KOPT-K1 (cell line): Measurements from ENCODE around the gene LFNG.
"Not testable (repeated sequence)": the region's sequence is repeated elsewhere in the genome, so short reads cannot be mapped to it uniquely, and the experiment has no call there.

Experiments
- H3K27ac ChIP-seq: fragments of 200-600 bp; sonication (generic); 2 replicates; pipeline ENCODE4 v1.5.1; 2016; ENCODE audit warnings: antibody characterized with exemption, mild to moderate bottlenecking, low read depth, low read length; ENCODE audit not compliant: poor library complexity, severe bottlenecking
- H3K36me3 ChIP-seq: fragments of 200-600 bp; sonication (generic); 2 replicates; pipeline ENCODE4 v1.5.1; 2017; ENCODE audit warnings: antibody characterized with exemption, mild to moderate bottlenecking, low read length, moderate library complexity; ENCODE audit not compliant: insufficient read depth
- H3K9me3 ChIP-seq: fragments of 200-600 bp; sonication (generic); 2 replicates; pipeline ENCODE4 v1.5.1; 2017; ENCODE audit warnings: antibody characterized with exemption, low read length, mild to moderate bottlenecking; ENCODE audit not compliant: insufficient read depth, poor library complexity, severe bottlenecking

Gene LFNG

DNA sequence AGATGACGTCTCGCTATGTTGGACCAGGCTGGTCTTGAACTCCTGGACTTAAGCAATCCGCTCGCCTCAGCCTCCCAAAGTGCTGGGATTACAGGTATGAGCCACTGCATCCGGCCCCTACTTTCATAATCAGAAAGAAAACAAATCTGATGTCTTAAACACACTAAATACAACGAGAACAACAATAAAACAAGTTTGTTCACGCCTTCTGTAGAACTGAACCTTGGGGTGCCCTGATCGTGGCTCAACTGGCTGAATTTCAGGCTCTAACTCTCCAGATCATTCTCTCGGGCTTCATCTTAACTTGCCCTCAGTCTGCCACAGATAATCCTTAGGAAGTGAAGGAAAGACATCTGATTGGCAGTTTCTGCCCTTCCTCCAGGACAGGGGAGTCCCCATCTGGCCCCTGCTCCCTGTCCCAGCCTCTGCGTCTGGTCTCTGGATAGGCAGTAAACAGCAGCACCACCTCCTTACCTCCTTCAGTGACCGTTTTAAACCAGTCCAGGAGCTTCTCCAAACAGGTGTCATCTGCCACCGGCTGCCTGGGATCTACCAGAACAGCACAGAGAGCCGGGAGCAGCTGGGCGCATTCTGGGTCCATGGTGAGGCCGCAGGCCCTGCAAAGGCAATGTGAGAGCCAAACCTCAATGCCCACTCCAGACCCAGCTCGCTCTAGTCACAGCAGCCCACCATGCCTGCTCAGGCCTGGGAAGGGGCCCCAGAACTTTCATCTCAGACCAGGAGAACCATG is 34.4 kb downstream of the LFNG start:
- peak overlapping the region; percentile 99 for H3K27ac ChIP-seq
- H3K36me3 ChIP-seq = peaks cover 42% of the 10 kb centered on the region
- H3K9me3 ChIP-seq = no peaks in the 10 kb centered on the region

DNA sequence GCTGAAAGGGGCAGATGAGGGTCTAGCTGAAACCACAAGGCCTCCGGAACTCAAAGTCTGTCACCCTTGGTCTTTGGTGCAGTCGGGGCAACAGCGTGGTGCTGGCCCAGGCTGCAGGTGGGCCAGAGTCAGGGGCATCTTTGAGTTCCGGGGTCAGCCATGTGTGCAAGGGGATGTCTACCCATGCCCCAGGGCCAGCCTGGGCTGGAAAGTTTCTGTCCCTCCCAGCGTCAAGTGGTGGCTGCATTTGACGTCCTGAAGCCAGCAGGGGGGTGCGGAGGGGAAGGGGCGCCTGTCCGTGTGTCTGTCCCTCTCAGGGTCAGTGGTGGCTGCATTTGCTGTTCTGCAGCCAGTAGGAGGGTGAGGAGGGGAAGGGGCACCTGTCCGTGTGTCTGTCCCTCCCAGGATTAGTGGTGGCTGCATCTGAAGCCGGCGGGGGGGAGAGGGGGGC is 35.1 kb downstream of the LFNG start:
- Histone ChIP-seq H3K9me3 (no peaks in the 10 kb centered on the region), H3K36me3 (peaks cover 36% of the 10 kb centered on the region), H3K27ac (peak overlapping the region; percentile 99)

DNA sequence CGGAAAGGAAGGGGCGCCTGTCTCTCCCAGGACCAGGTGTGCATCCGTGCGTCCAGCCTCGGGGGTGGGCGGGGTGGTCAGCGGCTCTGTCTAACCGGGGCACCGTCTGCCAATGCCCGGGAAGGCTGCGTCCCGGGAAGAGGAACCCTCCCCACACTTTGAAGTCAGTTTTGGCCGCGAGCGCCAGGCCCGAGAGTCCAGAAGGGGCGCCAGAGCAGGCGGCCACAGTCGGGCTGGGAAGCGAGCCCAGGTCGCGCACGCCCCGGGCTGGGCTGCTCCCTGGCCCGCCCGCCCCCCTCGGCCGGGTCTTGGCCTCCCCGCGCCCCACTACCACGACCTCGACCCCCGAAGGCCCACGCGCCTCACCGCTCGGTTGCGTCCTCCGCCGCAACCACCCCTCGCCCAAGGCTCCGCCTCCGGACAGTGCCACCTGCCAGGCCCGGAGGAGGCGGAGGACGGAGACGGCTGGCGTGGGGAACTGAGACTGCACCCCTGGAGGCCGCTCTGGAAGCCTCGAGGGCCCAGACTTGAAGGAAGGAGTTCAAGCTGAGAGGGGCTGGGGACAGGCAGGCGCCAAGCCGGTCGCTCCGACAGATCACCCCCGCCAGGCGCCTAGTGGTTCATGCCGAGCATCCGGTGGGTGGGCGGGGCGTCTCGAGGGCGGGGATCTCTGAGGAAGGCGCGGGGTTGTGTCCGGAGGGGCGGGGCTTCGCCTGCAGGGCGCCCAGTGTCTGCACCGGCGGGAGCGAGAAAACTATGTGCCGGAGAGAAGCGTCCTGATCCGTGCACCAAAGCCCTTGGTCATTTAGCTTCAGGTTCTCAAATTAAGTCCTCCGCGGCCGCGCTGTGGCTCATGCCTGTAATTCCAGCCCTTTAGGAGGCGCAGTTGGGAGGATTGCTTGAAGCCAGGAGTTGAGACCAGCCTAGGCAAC is 35.8 kb downstream of the LFNG start, which contains the start of gene BRAT1:
Gene BRAT1, minus strand, starts transcription at position 404 of the 932 bp plus-strand sequence. CDS start 1,093 bp downstream, outside the sequence.
- Histone ChIP-seq H3K27ac (peak within 1 kb of the TSS; percentile 99), H3K9me3 (no peaks in the 10 kb centered on the region), H3K36me3 (peaks cover 30% of the 10 kb centered on the region)

DNA sequence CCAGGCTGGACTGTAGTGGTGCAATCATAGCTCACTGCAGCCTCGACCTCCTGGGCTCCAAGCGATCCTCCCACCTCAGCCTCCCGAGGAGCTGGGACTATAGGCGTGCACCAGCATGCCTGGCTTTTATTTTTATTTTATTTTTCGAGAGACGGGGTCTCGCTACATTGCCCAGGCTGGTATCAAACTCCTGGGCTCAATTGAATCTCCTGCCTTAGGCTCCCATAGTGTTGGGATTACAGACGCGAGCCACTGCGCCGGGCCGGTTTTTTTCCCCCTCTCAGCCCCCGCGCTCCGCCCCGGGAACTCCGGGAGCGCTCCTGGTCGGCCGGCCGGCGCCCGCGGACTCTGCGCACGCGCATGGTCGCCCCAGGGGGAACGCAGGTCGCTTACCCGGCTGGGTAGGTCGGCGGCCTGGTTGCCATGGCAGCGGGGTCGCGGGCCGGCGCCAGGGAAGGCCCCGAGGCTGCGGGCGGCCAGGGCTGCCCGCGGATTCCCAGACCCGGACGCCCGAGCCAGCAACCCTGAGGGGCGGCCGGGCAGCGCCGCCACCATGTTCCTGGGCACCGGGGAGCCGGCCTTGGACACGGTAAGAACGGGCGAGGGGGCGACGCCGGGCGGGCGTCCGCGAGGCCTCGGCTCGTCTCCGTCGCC is 39.2 kb downstream of the LFNG start, which contains the start of gene IQCE:
Gene IQCE, plus strand, starts transcription at position 351 of the 654 bp plus-strand sequence. Its CDS starts 203 bp downstream, at position 554.
- Histone ChIP-seq H3K27ac (peak within 1 kb of the TSS; percentile 48), H3K9me3 (no peaks in the 10 kb centered on the region), H3K36me3 (peaks cover 3% of the 10 kb centered on the region)

DNA sequence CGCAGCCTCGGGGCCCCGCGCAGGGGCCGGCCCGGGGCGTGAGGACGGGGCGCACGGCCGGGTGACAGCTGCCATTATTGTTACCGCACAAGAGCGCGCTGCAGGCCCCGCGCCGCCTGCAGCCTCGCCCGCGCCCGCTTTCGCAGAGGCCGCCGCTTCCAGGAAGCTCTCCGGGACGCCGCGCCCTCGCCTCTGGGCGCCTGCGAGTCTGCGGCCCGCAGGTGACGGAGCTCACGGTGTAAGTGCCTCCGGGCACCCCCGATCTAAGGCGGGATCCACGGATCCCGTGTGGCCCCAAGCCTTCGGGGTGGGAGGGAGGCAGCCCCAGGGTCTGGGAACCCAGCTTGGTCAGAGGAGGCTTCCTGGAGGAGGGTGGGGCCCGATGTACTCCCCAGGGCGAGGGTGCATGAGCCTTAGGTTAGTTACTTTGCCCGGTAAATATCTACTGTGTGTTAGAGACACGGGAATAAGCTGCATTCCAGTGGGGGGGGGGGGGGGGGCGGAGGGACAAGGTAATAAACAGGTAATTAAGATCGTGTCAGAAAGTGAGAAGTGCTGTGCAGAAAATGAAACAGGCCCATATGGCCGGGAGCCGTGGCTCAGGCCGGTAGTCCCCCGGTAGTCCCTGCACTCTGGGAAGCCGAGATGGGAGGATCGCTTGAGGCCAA is 39.8 kb downstream of the LFNG start:
- no peaks in the 10 kb centered on the region for H3K9me3 ChIP-seq
- peak overlapping the region; percentile 48 for H3K27ac ChIP-seq
- no peaks in the 10 kb centered on the region for H3K36me3 ChIP-seq

DNA sequence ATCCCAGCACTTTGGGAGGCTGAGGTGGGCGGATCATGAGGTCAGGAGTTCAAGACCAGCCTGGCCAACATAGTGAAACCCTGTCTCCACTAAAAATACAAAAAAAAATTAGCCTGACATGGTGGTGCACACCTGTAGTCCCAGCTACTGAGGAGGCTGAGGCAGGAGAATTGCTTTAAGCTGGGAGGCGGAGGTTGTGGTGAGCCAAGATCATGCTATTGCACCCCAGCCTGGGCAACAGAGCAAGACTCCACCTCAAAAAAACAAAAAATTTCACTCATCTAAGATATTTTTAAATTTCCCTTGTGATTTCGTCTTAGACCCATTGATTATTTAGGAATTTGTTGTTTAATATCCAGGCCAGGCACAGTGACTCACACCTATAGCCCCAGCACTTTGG is 44.4 kb downstream of the LFNG start:
- H3K36me3 ChIP-seq, H3K9me3 ChIP-seq, H3K27ac ChIP-seq: not testable (repeated sequence)

DNA sequence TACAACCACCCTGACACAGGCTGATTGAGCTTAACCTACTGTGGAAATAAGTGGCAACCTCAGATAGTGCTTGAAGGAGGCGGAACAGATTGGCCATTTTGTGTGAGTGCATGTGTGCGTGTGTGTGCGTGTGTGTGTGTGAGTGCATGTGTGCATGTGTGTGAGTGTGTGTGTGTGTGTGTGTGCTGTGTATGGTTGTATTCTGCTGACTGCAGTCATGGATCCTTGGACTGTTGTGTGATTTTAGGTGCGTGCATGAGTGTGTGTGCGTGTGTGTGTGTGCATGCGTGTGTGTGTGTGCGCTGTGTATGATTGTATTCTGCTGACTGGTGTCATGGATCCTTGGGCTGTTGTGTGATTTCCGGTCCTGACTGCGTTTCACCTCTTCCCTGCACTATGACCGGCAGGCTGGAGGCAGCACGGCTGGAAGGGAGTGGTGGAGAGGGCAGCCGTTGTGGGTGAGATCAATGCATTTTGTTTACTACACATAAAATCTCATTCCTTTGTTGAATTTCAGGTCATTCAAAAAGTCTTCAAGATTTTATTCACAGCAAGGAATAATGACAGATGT is 45.5 kb downstream of the LFNG start:
- no peaks in the 10 kb centered on the region for H3K36me3 ChIP-seq
- no peaks in the 10 kb centered on the region for H3K9me3 ChIP-seq
- H3K27ac ChIP-seq = no peak overlapping the region

DNA sequence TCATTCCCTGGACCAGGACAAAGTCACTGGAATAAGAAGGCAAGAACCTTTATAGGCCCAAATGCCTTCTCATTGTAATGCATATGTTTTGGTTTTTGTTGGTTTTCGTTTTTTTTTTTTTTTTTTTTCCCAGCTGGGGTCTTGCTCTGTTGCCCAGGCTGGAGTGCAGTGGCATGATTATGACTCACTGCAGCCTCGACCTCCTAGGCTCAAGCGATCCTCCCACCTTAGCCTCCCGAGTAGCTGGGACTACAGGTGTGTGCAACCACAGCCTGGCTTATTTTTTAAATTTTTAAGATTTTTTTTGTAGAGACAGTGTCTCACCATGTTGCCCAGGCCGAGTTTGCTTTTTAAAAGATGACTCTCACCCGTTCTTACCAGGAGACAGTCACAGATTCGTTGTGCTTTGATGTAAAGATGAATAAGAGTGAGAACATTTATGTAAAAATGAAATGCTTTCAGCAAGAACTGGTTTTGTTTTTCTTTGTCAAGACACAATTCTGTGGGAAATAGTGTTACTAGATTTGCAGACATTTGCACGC is 46.8 kb downstream of the LFNG start:
- Histone ChIP-seq H3K9me3 (no peaks in the 10 kb centered on the region), H3K27ac (no peak overlapping the region), H3K36me3 (no peaks in the 10 kb centered on the region)

DNA sequence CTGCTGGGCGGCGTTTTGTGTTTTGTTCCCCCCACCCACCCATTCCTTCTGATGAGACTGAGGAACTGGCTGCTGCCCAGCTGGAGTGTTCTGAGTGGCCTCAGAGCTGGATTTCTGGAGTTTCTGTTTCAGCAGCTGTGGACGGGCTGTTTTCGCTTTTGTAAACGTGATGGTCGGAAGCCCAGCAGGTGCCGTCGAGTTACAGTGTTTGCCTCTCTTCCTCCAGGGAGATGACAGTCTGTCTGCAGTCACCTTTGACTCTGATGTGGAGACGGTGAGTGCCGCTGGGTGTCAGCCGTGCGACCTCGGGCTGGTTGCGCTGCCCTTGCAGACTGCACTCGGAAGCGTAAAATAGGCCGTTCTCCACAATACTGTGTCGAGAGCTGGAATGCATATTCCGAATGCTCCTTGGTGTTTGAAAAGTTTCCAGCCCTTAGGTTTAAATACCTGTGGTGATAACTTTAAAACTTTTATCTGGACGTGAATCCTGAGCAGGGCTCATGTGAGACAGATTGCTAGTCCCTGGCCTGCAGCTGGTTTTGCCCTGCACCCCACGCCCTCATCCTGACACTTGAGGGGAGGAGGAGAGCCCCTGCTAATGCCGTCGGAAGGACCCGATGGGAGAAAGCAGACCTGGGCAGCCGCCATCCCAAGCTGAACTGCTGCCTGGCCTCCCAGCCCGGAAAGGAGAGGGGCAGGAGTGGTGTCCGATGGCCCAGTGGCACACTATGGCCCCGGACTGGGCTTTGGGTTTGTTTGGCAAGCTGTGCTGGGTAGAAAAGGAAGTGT is 47.5 kb downstream of the LFNG start:
- Histone ChIP-seq H3K9me3 (no peaks in the 10 kb centered on the region), H3K36me3 (no peaks in the 10 kb centered on the region), H3K27ac (no peak overlapping the region)

DNA sequence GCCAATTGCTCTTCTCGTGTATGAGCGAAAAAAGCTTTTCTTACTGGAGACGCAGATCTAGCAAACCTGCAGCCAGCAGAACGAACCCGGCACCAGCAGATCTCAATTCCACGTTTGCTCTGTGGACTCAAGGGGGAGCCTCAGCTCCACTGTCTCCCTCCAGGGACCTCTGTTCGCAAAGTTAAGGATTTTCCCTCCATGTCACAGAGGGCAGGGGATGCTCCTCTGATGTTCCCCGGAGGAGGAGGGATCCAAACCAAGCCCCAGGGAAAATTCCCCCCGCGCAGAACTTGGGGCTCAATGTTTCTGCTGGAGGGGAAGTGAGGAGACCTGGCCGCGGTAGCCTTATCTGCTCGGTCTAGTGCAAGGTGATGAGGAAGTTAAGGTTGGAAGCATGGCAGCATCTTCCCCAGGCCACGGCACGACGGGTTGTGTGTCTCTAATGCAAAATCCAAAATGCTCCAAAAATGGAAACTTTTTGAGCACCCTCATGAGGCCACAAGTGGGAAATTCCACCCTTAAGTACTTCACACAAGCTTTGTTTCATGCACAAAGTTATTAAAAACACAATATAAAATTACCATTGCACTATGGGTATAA is 48.2 kb downstream of the LFNG start:
- Histone ChIP-seq H3K9me3 (no peaks in the 10 kb centered on the region), H3K27ac (no peak overlapping the region), H3K36me3 (no peaks in the 10 kb centered on the region)

DNA sequence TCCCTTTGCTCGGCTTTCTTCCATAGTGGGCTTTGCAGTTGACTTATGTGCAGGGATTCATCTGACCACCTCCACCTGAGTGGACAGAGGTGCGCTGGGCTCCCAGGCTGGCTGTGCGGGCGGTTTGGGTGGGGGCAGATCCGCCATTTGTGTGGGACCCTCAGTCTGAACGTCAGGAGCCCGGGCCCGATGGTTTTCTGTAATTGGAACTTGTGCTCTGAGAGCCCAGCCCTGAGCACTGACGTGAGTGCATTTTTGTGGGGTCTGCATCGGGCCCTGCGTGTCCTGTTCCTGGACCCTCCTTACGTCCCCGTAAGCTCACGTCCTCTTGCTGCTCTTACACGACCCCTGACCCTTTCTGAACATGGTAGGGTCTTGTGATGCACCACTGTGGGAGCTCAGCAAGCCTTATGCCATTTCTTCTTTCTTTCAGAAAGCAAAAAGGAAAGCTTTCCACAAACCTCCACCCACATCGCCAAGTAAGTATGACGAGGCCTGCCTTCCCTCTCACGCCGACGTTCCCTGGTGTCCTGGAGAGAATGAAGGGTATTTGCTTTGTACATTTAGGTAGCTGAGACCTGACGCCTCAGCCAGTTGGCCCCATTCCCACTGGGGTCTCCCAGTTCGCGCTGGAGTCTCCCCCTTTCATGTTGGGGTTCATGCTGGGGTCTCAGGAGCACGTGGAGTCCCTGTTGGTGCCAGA is 49.1 kb downstream of the LFNG start:
- H3K36me3 ChIP-seq = no peaks in the 10 kb centered on the region
- no peak overlapping the region for H3K27ac ChIP-seq
- H3K9me3 ChIP-seq = no peaks in the 10 kb centered on the region

DNA sequence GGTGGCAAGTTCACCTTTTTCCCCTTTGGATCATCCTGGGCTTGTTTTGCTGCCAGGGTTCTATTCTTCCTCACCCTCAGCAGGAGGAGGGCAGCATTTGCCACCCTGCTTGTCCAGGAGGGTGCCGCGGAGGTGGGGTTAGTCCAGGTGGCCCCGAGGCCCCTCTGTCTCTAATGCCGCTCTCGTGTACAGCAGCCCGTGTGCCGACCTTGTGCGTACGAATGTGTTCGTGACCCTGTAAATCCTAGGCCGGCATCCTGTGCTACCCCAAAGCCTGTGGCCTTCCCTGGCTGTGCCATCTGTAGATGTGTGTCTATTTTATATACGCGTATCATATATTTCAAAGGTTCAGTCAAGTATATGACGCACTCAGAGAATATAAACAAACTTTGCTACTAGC is 49.8 kb downstream of the LFNG start:
- H3K36me3 ChIP-seq = no peaks in the 10 kb centered on the region
- H3K9me3 ChIP-seq = no peaks in the 10 kb centered on the region
- H3K27ac ChIP-seq = no peak overlapping the region

DNA sequence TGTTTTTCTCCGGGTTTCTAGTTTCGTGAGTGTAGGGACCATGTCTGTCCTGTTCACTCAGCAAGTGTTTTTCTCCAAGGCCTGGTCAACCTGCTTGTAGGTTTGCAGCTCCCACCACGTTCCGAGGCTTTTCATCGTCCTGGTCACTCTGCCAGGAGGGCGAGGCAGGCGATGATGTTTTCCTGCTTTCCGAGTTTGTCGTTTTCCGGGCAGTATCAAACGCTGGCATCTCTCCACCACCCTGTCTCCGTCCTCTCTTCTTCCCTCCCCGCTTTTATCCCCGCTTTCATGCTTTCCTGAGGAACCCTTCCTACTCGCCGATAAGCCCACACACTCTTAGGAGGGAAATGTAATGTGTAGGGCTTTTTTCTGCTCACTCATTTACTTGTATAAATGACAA is 50.4 kb downstream of the LFNG start:
- Histone ChIP-seq H3K36me3 (no peaks in the 10 kb centered on the region), H3K27ac (no peak overlapping the region), H3K9me3 (no peaks in the 10 kb centered on the region)
